K562 (cell line): ENCODE measurements around the gene LGALS12. TPM values are rescaled to one million over a fixed set of nuclear protein-coding genes. Genes with fewer than 3 reads are reported as not detected.

Source experiments
- ATF1 ChIP-seq, 2 experiments: fragments of 450-650 bp in 1 of 2; IDR thresholded peaks; 2 replicates each; pipeline ENCODE4 v1.6.1; 2016; ENCODE audit warnings: missing compliant biosample characterization in 1 of 2, missing genetic modification characterization in 1 of 2
- CHD2 ChIP-seq: IDR thresholded peaks from 2 replicates; pipeline ENCODE4 v1.6.1; 2011; ENCODE audit warnings: low read depth, low read length
- CSDE1 ChIP-seq, 2 experiments: fragments of 450-650 bp; IDR thresholded peaks; 2 replicates each; pipeline ENCODE4 v1.6.1; 2016; ENCODE audit warnings: mild to moderate bottlenecking in 1 of 2
- IFI16 ChIP-seq: fragments of 250-450 bp; sonication (Bioruptor Pico); IDR thresholded peaks from 2 replicates; pipeline ENCODE4 v2.1.2; 2022; ENCODE audit warnings: mild to moderate bottlenecking, inconsistent platforms
- KDM1A ChIP-seq, 2 experiments: fragments of 450-650 bp; IDR thresholded peaks; 2 replicates each; pipeline ENCODE4 v1.6.1; 2016; ENCODE audit warnings: mild to moderate bottlenecking in 2 of 2
- KHSRP ChIP-seq: fragments of 450-650 bp; IDR thresholded peaks from 2 replicates; pipeline ENCODE4 v1.6.1; 2017
- MAFK ChIP-seq: IDR thresholded peaks from 2 replicates; pipeline ENCODE4 v1.6.1; 2011; ENCODE audit warnings: low read length, improper control_type of control experiment
- MEIS2 ChIP-seq: fragments of 450-650 bp; IDR thresholded peaks from 2 replicates; pipeline ENCODE4 v1.6.1; 2014; ENCODE audit warnings: mild to moderate bottlenecking; ENCODE audit not compliant: partially characterized antibody
- NR2C1 ChIP-seq, 2 experiments: fragments of 450-650 bp; IDR thresholded peaks; 2 replicates each; pipeline ENCODE4 v1.6.1; 2017; ENCODE audit warnings: mild to moderate bottlenecking in 2 of 2, antibody characterized with exemption in 1 of 2, inconsistent platforms in 1 of 2, missing compliant biosample characterization in 1 of 2, missing genetic modification characterization in 1 of 2
- PKNOX1 ChIP-seq: fragments of 450-650 bp; IDR thresholded peaks from 2 replicates; pipeline ENCODE4 v1.6.1; 2016
- POLR3A ChIP-seq: IDR thresholded peaks from 2 replicates; pipeline ENCODE4 v1.6.1; 2011; ENCODE audit warnings: borderline replicate concordance, mild to moderate bottlenecking, moderate library complexity; ENCODE audit not compliant: insufficient read length, insufficient read depth; ENCODE audit errors: extremely low read depth
- RFX5 ChIP-seq: IDR thresholded peaks from 2 replicates; pipeline ENCODE4 v1.6.1; 2011; ENCODE audit warnings: low read depth, mild to moderate bottlenecking, improper control_type of control experiment, low read length
- TAL1 ChIP-seq: fragments of 450-650 bp; IDR thresholded peaks from 2 replicates; pipeline ENCODE4 v1.6.1; 2016; ENCODE audit warnings: mild to moderate bottlenecking
- ZFX ChIP-seq: sonication (generic); formaldehyde crosslinking; IDR thresholded peaks from 2 replicates; pipeline ENCODE4 v1.8.0; 2022; ENCODE audit warnings: mild to moderate bottlenecking, missing genetic modification reagents, moderate library complexity
- ZNF280A ChIP-seq: fragments of 450-650 bp; IDR thresholded peaks from 2 replicates; pipeline ENCODE4 v1.6.1; 2018; ENCODE audit warnings: mild to moderate bottlenecking, low read depth; ENCODE audit not compliant: partially characterized antibody
- ZNF431 ChIP-seq: sonication (generic); formaldehyde crosslinking; IDR thresholded peaks from 2 replicates; pipeline ENCODE4 v1.8.0; 2022; ENCODE audit warnings: mild to moderate bottlenecking, missing genetic modification reagents
- polyA plus RNA-seq, 8 experiments: library from polyadenylated mRNA; depleted of rRNA in 4 of 8; stranded (reverse) in 5 of 8; unstranded in 3 of 8; fragments of >200 nt; fragmentation: Nextera tagmentation in 2 of 8; fragmentation: Illumina TruSeq in 1 of 8; extraction: Ambion mirVana in 2 of 8; extraction: Trizol in 1 of 8; gene quantifications; 2 replicates each; pipeline versions ENCODE4 v1.2.1 to v1.2.3, GENCODE V29; 2011 to 2014; ENCODE audit warnings: inconsistent platforms in 1 of 8, missing spikeins in 1 of 8
- total RNA-seq, 7 experiments: library from RNA; depleted of rRNA in 6 of 7; stranded (reverse); fragments of >200 nt in 6 of 7; fragmentation: Illumina TruSeq in 2 of 7; extraction: Trizol in 2 of 7; gene quantifications; 2 replicates each; pipeline versions ENCODE4 v1.2.1 to v1.2.3, GENCODE V29; 2011 to 2021; ENCODE audit warnings: low replicate concordance in 1 of 7
- TF ChIP-seq, protein P1 (sequence below), 2 experiments: fragments of 450-650 bp in 1 of 2; IDR thresholded peaks; 2 replicates each; pipeline ENCODE4 v1.6.1; 2011 to 2017; ENCODE audit warnings: low read depth in 2 of 2, antibody characterized with exemption in 1 of 2, borderline replicate concordance in 1 of 2, low read length in 1 of 2, mild to moderate bottlenecking in 1 of 2, mixed read lengths in 1 of 2; ENCODE audit not compliant: control insufficient read depth in 1 of 2
- TF ChIP-seq, protein P2 (sequence below): sonication (generic); formaldehyde crosslinking; IDR thresholded peaks from 2 replicates; pipeline ENCODE4 v1.8.1; 2023; ENCODE audit warnings: mild to moderate bottlenecking, missing genetic modification reagents
- TF ChIP-seq, protein P3 (sequence below): fragments of 200-800 bp; sonication (Bioruptor generic); IDR thresholded peaks from 2 replicates; pipeline ENCODE4 v1.6.1; 2017; ENCODE audit warnings: missing genetic modification characterization, missing compliant biosample characterization

LGALS12 gene
- total and polyA plus RNA-seq, 9 of the 15 experiments (the other 6 are each of a cell fraction or from before 2014, with no cell fraction given), result 0.66 to 8.0 (median 5.0) TPM

DNA sequence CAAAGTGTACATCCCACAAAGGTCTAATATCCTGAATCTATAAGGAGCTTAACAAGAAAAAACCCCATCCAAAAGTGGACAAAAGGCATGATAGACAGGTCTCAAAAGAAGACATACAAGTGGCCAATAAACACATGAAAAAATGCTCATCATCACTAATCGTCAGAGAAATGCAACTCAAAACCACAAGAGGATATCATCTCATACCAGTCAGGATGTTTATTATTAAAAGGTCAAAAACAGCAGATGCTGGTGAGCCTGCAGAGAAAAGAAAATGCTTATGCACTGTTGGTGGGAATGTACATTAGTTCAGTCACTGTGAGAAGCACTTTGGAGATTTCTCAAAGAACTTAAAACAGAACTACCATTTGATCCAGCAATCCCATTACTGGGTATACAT, 12.7 kb downstream of the LGALS12 start (continued):
- peak; percentile 67 for TF ChIP-seq MEIS2
- no peak for TF ChIP-seq MAFK
- TF ChIP-seq KDM1A (IDR thresholded peaks at IDR 0.05), result peak; percentile 56 to 60; a peak in 3 of 4 replicates
- TF ChIP-seq CSDE1 (IDR thresholded peaks at IDR 0.05), result no peak
- no peak for TF ChIP-seq CHD2
- TF ChIP-seq ZNF280A, result no peak
- no peak for TF ChIP-seq POLR3A
- TF ChIP-seq KHSRP, result no peak
- TF ChIP-seq, protein P1, sequence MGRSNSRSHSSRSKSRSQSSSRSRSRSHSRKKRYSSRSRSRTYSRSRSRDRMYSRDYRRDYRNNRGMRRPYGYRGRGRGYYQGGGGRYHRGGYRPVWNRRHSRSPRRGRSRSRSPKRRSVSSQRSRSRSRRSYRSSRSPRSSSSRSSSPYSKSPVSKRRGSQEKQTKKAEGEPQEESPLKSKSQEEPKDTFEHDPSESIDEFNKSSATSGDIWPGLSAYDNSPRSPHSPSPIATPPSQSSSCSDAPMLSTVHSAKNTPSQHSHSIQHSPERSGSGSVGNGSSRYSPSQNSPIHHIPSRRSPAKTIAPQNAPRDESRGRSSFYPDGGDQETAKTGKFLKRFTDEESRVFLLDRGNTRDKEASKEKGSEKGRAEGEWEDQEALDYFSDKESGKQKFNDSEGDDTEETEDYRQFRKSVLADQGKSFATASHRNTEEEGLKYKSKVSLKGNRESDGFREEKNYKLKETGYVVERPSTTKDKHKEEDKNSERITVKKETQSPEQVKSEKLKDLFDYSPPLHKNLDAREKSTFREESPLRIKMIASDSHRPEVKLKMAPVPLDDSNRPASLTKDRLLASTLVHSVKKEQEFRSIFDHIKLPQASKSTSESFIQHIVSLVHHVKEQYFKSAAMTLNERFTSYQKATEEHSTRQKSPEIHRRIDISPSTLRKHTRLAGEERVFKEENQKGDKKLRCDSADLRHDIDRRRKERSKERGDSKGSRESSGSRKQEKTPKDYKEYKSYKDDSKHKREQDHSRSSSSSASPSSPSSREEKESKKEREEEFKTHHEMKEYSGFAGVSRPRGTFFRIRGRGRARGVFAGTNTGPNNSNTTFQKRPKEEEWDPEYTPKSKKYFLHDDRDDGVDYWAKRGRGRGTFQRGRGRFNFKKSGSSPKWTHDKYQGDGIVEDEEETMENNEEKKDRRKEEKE (IDR thresholded peaks at IDR 0.05; ENCODE audit: borderline replicate concordance in 1 of 2, control insufficient read depth in 1 of 2, low read depth in 2 of 2, low read length in 1 of 2), result no peak
- no peak for TF ChIP-seq IFI16 (CRISPR knock-in tag)
- peak; percentile 35; the same call in 1 of the 2 replicates for TF ChIP-seq NR2C1 (IDR thresholded peaks at IDR 0.05)
- TF ChIP-seq NR2C1 (tag; IDR thresholded peaks at IDR 0.05), result peak; percentile 41; the same call in 1 of the 2 replicates
- peak; percentile 89 for TF ChIP-seq PKNOX1
- no peak for TF ChIP-seq ATF1 (CRISPR knock-in tag; IDR thresholded peaks at IDR 0.05)
- peak; percentile 45 for TF ChIP-seq ATF1 (tag; IDR thresholded peaks at IDR 0.05)
- TF ChIP-seq, protein P2, sequence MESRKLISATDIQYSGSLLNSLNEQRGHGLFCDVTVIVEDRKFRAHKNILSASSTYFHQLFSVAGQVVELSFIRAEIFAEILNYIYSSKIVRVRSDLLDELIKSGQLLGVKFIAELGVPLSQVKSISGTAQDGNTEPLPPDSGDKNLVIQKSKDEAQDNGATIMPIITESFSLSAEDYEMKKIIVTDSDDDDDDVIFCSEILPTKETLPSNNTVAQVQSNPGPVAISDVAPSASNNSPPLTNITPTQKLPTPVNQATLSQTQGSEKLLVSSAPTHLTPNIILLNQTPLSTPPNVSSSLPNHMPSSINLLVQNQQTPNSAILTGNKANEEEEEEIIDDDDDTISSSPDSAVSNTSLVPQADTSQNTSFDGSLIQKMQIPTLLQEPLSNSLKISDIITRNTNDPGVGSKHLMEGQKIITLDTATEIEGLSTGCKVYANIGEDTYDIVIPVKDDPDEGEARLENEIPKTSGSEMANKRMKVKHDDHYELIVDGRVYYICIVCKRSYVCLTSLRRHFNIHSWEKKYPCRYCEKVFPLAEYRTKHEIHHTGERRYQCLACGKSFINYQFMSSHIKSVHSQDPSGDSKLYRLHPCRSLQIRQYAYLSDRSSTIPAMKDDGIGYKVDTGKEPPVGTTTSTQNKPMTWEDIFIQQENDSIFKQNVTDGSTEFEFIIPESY (CRISPR knock-in tag), result no peak
- TF ChIP-seq RFX5, result no peak
- no peak for TF ChIP-seq ZNF431 (CRISPR knock-in tag)
- TF ChIP-seq ZFX, result no peak
- TF ChIP-seq, protein P3, sequence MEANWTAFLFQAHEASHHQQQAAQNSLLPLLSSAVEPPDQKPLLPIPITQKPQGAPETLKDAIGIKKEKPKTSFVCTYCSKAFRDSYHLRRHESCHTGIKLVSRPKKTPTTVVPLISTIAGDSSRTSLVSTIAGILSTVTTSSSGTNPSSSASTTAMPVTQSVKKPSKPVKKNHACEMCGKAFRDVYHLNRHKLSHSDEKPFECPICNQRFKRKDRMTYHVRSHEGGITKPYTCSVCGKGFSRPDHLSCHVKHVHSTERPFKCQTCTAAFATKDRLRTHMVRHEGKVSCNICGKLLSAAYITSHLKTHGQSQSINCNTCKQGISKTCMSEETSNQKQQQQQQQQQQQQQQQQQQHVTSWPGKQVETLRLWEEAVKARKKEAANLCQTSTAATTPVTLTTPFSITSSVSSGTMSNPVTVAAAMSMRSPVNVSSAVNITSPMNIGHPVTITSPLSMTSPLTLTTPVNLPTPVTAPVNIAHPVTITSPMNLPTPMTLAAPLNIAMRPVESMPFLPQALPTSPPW, result peak; percentile 31; the same call in 1 of the 2 replicates
- peak; percentile 82 for TF ChIP-seq TAL1
